ENCODE measurements around the gene GALNT17. TPM values are rescaled to one million over a fixed set of nuclear protein-coding genes. Genes with fewer than 3 reads are reported as not detected.

The GALNT17 gene
- total RNA-seq, 4 donors from 2014 or later: 66.0 to 97.9 (median 76.0) TPM

- TF ChIP-seq POLR2A (IDR thresholded peaks at IDR 0.05): no peak
- TF ChIP-seq EP300 (IDR thresholded peaks at IDR 0.05): no peak
- TF ChIP-seq CTCF (IDR thresholded peaks at IDR 0.05): no peak
- Histone ChIP-seq H3K27me3 (no peaks in the 10 kb centered on the region), H3K9me3 (peaks cover 0 to 15% (median 0%) of the 10 kb centered on the region in 4 donors), H3K4me1 (no peaks in the 10 kb centered on the region), H3K4me3 (no peak overlapping the region), H3K27ac (no peak overlapping the region), H3K36me3 (no peaks in the 10 kb centered on the region)
- DNase-seq (ENCODE audit: low spot score in 2 of 2): no peak
- 77 to 78% methylated on average over 3 of the region's 3 CpGs for WGBS, 2 donors
These were observed 565.5 kb downstream of the GALNT17 start for GRCh38 chr7:71697400-71697799.

GRCh38 chr7:71705217-71705616 lies 573.3 kb downstream of the GALNT17 start:
- DNase-seq (ENCODE audit: low spot score in 2 of 2): no peak
- no peaks in the 10 kb centered on the region for H3K27me3 ChIP-seq
- H3K4me3 ChIP-seq: no peak overlapping the region
- no peaks in the 10 kb centered on the region for H3K4me1 ChIP-seq
- no peak overlapping the region for H3K27ac ChIP-seq
- no peaks in the 10 kb centered on the region for H3K36me3 ChIP-seq
- peaks cover 0 to 9% (median 0%) of the 10 kb centered on the region in 4 donors for H3K9me3 ChIP-seq
- no peak for TF ChIP-seq CTCF (IDR thresholded peaks at IDR 0.05)
- TF ChIP-seq POLR2A (IDR thresholded peaks at IDR 0.05): no peak
- no peak for TF ChIP-seq EP300 (IDR thresholded peaks at IDR 0.05)
- WGBS, 2 donors: 46 to 52% methylated on average over 3 of the region's 3 CpGs

- Histone ChIP-seq H3K27ac (no peak overlapping the region), H3K4me1 (no peaks in the 10 kb centered on the region), H3K4me3 (no peak overlapping the region), H3K36me3 (peaks cover 0 to 6% (median 0%) of the 10 kb centered on the region in 3 donors), H3K9me3 (peaks cover 0 to 9% (median 0%) of the 10 kb centered on the region in 4 donors), H3K27me3 (no peaks in the 10 kb centered on the region)
- DNase-seq (ENCODE audit: low spot score in 2 of 2): no peak
- WGBS, 2 donors: 96 to 98% methylated on average over 3 of the region's 3 CpGs
- TF ChIP-seq EP300 (IDR thresholded peaks at IDR 0.05) (no peak), CTCF (IDR thresholded peaks at IDR 0.05) (no peak), POLR2A (IDR thresholded peaks at IDR 0.05) (no peak)
These were observed 574.1 kb downstream of the GALNT17 start for GRCh38 chr7:71705901-71706596.

- no peak for TF ChIP-seq CTCF (IDR thresholded peaks at IDR 0.05)
- DNase-seq (ENCODE audit: low spot score in 2 of 2): no peak
- 35 to 38% methylated on average over 2 of the region's 2 CpGs for WGBS, 2 donors
- Histone ChIP-seq H3K4me3 (no peak overlapping the region), H3K27me3 (no peaks in the 10 kb centered on the region), H3K27ac (no peak overlapping the region), H3K4me1 (no peaks in the 10 kb centered on the region), H3K36me3 (peaks cover 0 to 6% (median 0%) of the 10 kb centered on the region in 3 donors), H3K9me3 (peaks cover 0 to 9% (median 0%) of the 10 kb centered on the region in 4 donors)
These were observed 574.6 kb downstream of the GALNT17 start for GRCh38 chr7:71706597-71706975.

- TF ChIP-seq POLR2A (IDR thresholded peaks at IDR 0.05) (no peak), CTCF (IDR thresholded peaks at IDR 0.05) (no peak), EP300 (IDR thresholded peaks at IDR 0.05) (no peak)
- no peak overlapping the region for H3K27ac ChIP-seq
- H3K36me3 ChIP-seq: peaks cover 0 to 10% (median 0%) of the 10 kb centered on the region in 3 donors
- H3K4me3 ChIP-seq: no peak overlapping the region
- WGBS, 2 donors: 79 to 83% methylated on average over 2 of the region's 2 CpGs
- H3K27me3 ChIP-seq: no peaks in the 10 kb centered on the region
- no peak for DNase-seq (ENCODE audit: low spot score in 2 of 2)
- H3K4me1 ChIP-seq: no peaks in the 10 kb centered on the region
- peaks cover 0 to 9% (median 0%) of the 10 kb centered on the region in 4 donors for H3K9me3 ChIP-seq
These were observed 575.1 kb downstream of the GALNT17 start for GRCh38 chr7:71707041-71707440.
